Measurements from ENCODE around the gene USP17L20. TPM values are rescaled to one million over a fixed set of nuclear protein-coding genes. Genes with fewer than 3 reads are reported as not detected.
A peak's percentile ranks its signal among the peaks of the same experiment; 100 is the strongest.
"Not testable (repeated sequence)": the region's sequence is repeated elsewhere in the genome, so short reads cannot be mapped to it uniquely, and the experiment has no call there.

The USP17L20 gene
- total RNA-seq, 2 experiments from 2014 or later, result not detected

GRCh38 chr4:9271719-9272118, 13.8 kb downstream of the USP17L20 start:
- H3K27me3 Mint-ChIP-seq; intact Hi-C loops (cut with DNase I, micrococcal nuclease); H3K27ac ChIP-seq (ENCODE audit: low read depth in 1 of 2, low read length in 2 of 2); H3K4me1 Mint-ChIP-seq (ENCODE audit: low read depth); H3K36me3 ChIP-seq (ENCODE audit: insufficient read depth, low read length); ATAC-seq (ENCODE audit: poor library complexity); H3K27me3 ChIP-seq (ENCODE audit: control insufficient read depth in 1 of 2, insufficient read depth in 2 of 2, low read length in 2 of 2); H3K36me3 Mint-ChIP-seq (ENCODE audit: low read depth); POLR2A ChIA-PET; CTCF ChIA-PET; H3K27ac Mint-ChIP-seq; H3K9me3 Mint-ChIP-seq; H3K4me3 ChIP-seq (ENCODE audit: low read length); H3K9me3 ChIP-seq (ENCODE audit: control insufficient read depth in 1 of 2, insufficient read depth in 1 of 2, low read length in 2 of 2); H3K4me3 Mint-ChIP-seq; H3K4me1 ChIP-seq (ENCODE audit: insufficient read depth, low read length): not testable (repeated sequence)
- peak in 4 of 14 experiments; percentile 0 to 51 (median 14) for DNase-seq

Other genes starting within 250 kb of the USP17L20 start
- under 1 TPM in 1 of 2 experiments, not detected in 1; 0.08 TPM for gene FAM90A26, start 87.7 kb upstream of the USP17L20 start, total RNA-seq
- gene USP17L10, start 47.5 kb upstream of the USP17L20 start, total RNA-seq, result not detected
- gene USP17L11, start 42.7 kb upstream of the USP17L20 start, total RNA-seq, result not detected
- gene USP17L12, start 38.0 kb upstream of the USP17L20 start, total RNA-seq, result not detected
- not detected for gene USP17L13, start 33.2 kb upstream of the USP17L20 start, total RNA-seq
- not detected for gene USP17L15, start 23.7 kb upstream of the USP17L20 start, total RNA-seq
- not detected for gene USP17L17, start 14.2 kb upstream of the USP17L20 start, total RNA-seq
- not detected for gene USP17L18, start 9.5 kb upstream of the USP17L20 start, total RNA-seq
- not detected for gene USP17L19, start 4.7 kb upstream of the USP17L20 start, total RNA-seq
- not detected for gene USP17L21, start 4.7 kb downstream of the USP17L20 start, total RNA-seq
- not detected for gene USP17L22, start 9.5 kb downstream of the USP17L20 start, total RNA-seq
- gene USP17L24, start 67.0 kb downstream of the USP17L20 start, total RNA-seq, result not detected
- not detected for gene USP17L25, start 71.8 kb downstream of the USP17L20 start, total RNA-seq
- gene USP17L26, start 76.5 kb downstream of the USP17L20 start, total RNA-seq, result not detected
- not detected for gene USP17L5, start 81.3 kb downstream of the USP17L20 start, total RNA-seq
- not detected for gene USP17L27, start 86.0 kb downstream of the USP17L20 start, total RNA-seq
- gene USP17L28, start 90.8 kb downstream of the USP17L20 start, total RNA-seq, result not detected
- gene USP17L29, start 95.5 kb downstream of the USP17L20 start, total RNA-seq, result not detected
- not detected for gene USP17L30, start 105.0 kb downstream of the USP17L20 start, total RNA-seq
- gene DEFB131A, start 186.3 kb downstream of the USP17L20 start, total RNA-seq, result not detected

Data from CD4-positive, alpha-beta T cell (primary cell).